Femur (tissue), 1 donor: ENCODE results near the gene NUP188.

Experiments used
- DNase-seq: peaks from one replicate; pipeline ENCODE4 v3.0.0-alpha.2; 2017

NUP188 gene, protein sequence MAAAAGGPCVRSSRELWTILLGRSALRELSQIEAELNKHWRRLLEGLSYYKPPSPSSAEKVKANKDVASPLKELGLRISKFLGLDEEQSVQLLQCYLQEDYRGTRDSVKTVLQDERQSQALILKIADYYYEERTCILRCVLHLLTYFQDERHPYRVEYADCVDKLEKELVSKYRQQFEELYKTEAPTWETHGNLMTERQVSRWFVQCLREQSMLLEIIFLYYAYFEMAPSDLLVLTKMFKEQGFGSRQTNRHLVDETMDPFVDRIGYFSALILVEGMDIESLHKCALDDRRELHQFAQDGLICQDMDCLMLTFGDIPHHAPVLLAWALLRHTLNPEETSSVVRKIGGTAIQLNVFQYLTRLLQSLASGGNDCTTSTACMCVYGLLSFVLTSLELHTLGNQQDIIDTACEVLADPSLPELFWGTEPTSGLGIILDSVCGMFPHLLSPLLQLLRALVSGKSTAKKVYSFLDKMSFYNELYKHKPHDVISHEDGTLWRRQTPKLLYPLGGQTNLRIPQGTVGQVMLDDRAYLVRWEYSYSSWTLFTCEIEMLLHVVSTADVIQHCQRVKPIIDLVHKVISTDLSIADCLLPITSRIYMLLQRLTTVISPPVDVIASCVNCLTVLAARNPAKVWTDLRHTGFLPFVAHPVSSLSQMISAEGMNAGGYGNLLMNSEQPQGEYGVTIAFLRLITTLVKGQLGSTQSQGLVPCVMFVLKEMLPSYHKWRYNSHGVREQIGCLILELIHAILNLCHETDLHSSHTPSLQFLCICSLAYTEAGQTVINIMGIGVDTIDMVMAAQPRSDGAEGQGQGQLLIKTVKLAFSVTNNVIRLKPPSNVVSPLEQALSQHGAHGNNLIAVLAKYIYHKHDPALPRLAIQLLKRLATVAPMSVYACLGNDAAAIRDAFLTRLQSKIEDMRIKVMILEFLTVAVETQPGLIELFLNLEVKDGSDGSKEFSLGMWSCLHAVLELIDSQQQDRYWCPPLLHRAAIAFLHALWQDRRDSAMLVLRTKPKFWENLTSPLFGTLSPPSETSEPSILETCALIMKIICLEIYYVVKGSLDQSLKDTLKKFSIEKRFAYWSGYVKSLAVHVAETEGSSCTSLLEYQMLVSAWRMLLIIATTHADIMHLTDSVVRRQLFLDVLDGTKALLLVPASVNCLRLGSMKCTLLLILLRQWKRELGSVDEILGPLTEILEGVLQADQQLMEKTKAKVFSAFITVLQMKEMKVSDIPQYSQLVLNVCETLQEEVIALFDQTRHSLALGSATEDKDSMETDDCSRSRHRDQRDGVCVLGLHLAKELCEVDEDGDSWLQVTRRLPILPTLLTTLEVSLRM (N-terminal part only)

DNA sequence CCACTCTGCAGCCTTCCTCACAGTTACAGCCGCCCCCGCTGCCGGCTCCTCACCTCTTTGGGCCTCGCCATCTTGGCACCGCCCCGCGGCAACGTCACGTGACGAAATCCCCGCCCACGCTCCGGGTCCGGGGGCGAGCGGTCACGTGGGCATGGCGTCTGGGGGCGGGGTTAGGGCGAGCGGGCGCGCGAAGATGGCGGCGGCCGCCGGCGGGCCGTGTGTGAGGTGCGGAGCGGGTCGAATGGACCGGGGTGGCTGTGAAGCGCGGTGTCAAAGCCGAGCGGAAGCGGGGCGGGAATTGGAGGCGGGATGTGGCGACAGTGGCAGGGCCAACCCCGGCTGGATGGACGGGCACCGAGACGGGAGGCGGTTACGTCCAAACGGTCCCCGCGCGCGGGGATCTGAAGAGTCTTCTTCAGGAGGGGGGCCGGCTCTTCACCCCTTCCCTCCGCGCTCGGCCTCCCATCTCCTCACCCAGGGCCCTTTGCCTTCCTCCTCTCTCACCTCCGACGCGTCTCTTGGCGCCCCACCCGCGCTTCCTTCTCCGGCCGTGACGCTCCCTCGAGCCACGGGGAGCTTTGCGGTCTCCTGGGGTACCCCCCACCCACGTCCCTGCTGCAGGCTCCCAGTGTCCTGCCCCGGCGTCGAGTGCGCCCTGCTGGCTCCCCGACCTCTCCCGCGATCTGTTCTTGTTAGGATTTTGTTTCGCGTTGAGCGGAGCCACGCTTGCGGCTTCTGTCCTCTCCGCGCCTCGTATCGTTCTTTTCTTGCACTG, at the start of gene NUP188, which contains the start of gene DOLK:
Gene NUP188, plus strand, starts transcription at position 173 of the 775 bp plus-strand sequence. Its CDS starts 21 bp downstream, at position 194.
Gene DOLK, minus strand, starts transcription at position 77 of the 775 bp plus-strand sequence. CDS start 300 bp downstream, outside the sequence.
- DNase-seq, result peak; percentile 97

DNA sequence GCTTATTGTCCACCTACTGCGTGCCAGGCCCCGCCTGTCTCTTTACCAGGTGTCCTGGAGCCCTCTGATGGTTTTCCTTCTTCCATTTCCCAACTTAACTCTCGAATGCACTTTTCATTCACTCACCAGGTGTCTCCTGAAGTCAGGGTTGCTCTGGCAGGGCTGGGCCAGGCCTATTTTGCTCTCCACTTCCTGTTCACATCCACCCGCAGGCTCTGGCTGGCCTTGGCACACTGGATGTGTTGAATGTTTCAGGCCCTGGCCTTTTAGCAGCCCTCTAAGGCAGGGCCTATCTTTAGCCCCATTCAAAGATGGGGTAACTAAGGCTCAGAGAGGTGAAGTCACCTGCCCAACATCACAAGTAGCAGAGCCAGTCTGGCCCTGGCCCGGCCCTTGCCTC, 49.1 kb upstream of the NUP188 start:
- no peak for DNase-seq

DNA sequence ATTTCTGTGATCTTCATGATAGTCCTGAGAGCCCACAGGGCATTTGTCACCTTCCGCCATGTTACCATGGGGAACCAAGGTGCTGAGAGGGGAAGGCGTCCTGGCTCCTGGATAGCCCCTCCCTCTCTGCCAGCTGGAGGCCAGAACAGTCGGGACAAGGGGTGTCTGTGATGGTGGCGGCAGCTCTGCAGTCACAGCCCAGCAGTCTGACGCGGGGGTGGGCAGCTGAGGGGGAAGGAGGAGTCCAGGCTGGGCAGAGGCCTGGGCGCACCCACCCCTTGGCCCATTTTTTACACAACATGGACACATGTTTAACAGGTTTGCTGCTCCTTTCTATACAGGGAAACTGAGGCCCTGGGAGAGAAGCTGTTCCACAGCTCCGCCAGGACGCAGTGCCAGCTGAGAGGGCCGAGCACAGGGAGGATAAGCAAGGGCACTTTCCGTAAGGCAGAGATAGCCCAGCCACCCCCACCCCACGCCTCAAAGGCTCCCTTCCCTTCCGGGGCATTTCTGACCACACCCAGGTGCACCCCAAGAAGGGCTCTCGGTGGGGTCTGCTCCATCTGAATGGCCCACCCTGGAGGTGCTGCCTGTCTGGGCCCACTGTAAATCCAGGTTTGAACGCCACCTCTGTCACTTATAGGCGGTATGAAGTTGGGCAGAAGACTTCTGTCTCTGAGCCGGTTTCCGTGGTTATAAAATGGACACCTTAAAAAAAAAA, 48.5 kb upstream of the NUP188 start:
- DNase-seq, result no peak

DNA sequence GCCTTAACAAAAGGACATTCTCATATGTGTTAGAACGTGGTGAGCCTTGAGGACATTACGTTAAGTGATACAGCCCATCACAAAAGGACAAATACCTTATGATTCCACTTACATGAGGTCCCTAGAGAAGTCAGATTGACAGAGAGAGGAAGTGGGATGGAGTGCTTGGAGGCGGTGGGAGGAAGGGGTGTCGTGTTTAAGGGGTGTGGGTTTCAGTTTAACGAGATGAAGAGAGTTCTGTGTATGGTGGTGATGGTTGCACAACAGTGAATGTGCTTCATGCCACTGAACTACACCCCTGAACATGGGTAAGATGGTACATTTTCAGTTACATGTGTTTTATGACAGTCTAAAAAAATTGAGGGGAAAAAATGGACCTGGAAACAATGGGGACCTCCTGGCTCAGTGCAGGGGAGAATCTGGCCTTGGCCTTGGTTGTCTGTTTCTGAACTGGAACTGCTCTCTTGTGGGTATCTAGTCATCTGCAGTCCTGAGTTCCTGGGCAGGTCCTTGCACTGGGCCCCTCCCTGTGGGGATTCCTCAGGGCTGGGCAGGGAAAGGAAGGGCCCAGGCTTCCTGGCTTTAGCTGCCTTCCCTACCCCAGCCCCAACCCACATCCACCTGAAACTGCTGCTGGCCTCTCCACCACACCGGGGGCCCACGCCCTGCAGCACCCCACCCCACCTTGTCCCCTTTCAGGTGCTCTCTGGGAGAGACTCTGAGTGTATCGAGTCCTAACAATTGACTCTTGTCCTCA, 47.8 kb upstream of the NUP188 start:
- no peak for DNase-seq

DNA sequence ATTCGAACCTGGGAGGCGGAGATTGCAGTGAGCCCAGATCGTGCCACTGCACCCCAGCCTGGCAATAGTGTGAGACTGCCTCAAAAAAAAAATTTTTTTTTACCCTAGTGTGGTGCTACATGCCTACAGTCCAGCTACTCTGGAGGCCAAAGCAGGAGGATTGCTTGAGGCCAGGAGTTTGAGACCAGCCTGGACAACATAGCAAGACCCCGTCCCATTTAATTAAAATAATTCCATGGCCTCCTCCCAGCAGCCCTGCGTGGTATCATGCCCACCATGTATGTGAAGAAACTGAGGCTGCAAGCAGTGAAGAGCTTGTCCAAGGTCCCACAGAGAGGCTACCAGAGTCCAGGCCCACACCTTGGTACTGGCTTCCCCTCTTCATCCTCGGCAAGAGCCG, 46.1 kb upstream of the NUP188 start:
- DNase-seq, result no peak

DNA sequence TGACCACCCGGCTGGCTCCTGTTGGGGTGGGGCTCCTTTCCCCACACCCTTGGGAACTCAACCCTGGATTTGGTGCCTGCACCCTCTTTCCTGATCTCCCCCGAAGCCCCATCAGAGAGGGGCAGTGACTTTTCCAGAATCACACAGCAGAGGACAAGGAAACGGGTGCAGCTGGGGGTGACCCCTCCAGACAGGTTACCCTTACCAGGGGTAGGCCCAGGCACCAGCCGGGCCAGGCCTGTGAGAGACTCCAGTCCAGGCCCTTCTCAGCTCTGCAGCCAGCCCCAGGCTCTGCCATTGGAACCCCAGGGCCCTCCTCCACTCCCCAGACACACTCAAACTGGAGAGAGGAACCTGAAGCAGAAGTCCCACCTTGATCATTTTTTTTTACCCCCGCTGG, 45.7 kb upstream of the NUP188 start:
- DNase-seq, result no peak

DNA sequence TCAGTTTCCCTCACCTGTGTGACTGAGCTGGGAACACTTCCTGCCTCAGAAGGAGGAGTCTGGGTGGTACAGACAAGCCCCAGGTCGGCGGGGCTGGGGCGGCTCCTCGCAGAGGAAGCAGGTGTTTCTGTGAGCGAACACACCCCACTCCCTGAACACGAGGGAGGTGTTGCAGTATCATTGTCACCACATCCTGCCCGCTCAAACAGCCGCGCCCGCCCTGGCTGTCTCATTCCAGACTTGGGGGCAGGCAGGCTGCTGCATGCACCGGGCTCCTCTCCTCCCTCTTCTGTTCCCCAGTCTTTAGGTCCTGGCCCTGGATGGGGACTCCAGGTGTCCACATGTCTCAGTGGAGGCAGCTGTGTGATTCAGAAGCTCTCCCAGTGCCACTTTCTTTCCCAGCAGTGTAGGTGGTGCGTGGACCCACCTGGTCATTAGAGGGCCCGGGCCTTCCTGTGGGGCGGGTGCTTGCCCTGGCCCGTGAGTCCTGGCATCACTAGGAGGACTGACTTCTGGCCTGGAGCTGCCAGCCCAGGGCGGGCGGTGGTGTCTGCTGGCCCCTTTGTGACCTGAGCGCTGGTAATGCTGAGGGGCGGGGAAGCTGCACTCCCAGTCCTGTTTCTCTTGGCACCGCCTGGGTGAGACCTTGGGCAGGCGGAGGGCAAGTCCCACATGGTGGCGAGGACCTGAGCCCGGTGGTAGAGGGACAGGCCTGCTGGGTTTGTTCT, 45.0 kb upstream of the NUP188 start:
- DNase-seq, result no peak

DNA sequence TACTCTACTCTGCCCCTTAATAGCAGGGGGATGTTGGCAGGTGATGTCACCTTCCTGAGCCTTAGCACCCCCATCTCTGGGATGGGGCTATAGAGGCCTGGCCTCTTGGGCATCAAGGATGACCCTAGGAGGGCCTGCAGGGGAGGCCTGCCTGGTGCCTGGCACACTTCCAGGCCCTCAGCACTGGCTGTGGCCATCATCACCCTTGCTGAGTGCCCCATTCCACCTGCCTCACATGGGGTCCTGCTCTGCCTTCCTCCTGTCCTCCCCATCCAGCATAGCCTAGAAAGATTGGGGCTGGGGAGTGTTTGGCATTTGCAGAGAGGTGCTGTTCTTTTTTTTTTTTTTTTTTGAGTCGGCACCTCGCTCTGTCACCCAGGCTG, 44.4 kb upstream of the NUP188 start:
- DNase-seq, result no peak

DNA sequence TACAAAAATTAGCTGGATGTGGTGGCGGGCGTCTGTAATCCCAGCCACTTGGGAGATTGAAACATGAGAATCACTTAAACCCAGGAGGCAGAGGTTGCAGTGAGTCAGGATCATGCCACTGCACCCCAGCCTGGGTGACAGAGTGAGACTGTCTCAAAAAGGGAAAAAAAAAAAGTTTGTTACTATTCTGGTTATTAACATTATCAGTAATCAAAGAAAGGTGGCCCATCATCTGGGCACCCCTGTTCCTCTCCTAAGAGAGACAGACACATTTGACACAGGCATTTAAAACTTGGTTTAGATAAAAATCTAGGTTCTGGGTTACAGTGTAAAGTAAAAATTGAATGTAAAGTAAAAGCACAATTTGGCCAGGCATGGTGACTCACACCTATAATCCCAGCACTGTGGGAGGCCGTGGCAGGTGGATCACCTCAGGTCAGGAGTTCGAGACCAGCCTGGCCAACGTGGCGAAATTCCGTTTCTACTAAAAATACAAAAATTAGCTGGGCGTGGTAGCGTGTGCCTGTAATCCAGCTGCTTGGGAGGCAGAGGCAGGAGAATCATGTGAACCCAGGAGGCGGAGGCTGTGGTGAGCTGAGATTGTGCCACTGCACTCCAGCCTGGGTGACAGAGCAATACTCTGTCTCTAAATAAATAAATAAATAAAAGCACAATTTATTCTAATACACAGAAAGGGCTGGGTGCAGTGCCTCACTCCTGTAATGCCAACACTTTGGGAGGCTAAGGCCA, 43.5 kb upstream of the NUP188 start:
- DNase-seq, result no peak

DNA sequence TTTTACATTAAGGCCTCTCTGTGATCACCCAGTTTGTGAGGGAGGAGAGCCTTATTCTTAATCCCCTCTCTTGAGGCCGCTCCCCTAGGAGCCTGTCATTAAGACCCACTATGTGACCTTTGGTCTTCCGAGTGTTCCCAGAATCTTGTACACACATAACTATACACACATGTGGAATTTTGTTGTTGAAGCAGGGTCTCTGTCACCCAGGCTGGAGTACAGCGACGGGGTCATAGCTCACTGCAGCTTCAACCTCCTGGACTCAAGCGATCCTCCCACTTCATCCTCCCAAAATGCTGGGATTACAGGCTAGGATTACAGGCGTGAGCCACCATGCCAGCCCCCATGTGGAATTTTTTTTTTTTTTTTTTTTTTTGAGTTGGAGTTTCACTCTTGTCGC, 41.5 kb upstream of the NUP188 start:
- no peak for DNase-seq

DNA sequence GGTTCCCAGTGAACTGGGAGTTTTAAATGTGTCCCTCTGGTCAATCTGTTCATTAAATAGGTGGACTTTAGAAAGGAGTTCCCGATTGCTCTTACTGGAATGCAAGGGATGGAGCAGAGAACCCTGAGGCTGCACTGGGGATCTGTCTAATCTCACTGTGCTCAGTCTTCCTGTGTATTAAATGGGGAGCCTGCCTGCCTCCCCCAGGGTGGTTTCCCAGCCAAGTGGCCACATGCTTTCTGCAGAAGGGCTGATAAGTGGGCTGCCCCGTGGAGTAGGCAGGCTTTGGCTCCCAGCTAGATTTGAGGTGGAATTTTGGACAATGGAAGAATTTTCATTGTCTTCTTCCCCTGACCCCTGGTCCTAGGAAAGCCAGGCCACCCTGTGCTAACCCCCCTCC, 40.8 kb upstream of the NUP188 start:
- DNase-seq, result no peak

DNA sequence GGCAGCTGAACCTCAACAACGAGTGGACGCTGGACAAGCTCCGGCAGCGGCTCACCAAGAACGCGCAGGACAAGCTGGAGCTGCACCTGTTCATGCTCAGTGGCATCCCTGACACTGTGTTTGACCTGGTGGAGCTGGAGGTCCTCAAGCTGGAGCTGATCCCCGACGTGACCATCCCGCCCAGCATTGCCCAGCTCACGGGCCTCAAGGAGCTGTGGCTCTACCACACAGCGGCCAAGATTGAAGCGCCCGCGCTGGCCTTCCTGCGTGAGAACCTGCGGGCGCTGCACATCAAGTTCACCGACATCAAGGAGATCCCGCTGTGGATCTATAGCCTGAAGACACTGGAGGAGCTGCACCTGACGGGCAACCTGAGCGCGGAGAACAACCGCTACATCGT, 39.1 kb upstream of the NUP188 start:
- no peak for DNase-seq

DNA sequence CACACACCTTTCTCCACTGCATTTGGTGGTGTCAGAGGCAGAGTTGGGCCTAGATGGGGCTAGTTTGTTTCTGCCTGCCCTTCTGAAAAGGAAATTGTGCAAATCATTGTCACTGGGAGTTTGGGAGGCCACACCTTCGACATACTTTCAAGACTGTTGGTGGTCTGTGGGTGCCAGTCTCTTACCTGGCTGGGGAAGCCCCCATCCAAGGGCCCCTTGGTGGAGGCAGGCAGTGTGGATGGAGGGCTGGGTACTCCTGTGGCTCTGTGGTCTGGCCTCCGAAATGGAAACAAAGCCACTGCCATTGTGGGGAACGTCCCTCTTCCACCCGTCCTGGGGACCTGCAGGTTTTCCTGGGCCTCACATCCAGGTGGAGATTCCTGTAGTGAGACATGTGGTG, 37.6 kb upstream of the NUP188 start:
- DNase-seq, result no peak

DNA sequence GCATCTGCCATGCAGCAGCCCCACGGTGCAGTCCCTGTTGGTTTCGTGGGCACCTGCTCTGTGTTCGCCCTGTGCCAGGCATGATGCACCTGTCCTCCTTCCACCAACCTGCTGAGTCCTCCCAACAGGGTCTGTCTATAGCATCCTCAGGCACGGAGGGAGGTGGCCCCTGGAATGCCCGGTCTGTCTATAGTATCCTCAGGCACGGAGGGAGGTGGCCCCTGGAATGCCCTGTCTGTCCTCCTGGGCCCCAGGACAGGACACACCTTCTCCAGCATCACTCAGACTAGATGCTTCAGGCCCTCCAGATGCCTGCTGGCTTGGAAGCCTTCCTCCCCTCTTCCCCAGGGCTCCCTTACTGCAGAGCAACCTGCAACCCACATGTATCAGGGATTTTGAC, 36.6 kb upstream of the NUP188 start:
- DNase-seq, result no peak

DNA sequence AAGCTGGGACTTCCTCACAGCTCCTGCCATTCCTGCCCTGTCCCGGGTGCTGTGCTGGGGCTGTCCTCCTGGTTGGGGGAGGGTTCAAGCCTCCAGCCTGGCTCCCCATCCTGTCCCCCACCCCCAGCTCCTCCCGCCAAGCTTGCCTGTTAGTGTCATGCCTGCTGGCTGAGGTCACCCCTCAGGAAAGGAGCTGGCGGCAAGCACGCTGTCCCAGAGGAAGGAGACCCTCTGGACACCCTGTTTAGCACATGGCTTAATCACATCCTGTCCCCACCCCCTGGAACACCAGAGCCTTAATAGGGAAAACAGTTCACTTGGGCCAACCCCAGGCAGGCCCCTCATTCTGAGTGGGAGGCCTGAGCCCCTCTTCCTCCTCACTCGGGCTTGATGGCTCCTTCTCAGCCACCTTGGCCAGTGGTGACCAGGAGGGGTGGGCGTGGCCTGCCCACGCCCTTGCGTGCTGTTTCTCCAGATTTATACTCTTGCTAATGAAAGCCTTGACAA, 35.9 kb upstream of the NUP188 start:
- DNase-seq, result peak; percentile 58

DNA sequence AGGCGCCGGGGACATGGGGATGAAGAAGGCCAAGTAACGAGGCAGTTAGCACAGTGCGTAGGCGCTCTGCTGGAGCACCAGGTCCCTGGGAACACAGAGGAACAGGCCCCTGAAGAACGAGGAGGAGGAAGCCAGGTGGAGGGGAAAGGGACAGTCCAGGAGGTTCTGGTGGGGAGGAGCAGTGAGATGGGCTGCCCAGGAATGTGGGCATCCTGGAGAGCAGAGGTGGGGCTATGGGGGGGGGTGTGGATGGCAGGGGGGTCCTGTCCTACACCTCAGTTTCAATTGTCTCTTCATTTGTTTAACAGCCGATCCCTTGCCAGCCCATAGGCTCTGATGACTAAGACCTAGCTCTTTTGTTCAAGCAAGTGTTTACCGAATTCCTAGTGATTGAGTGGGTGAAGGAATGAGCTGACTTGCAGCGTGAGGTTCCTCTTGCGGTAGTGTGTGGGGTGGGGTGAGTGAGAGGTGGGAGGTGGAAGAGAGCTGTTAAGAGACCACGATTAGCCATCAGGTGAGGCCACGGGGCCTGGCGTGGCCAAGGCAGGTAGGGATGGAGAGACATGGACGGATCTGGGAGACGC, 35.1 kb upstream of the NUP188 start:
- DNase-seq, result no peak

DNA sequence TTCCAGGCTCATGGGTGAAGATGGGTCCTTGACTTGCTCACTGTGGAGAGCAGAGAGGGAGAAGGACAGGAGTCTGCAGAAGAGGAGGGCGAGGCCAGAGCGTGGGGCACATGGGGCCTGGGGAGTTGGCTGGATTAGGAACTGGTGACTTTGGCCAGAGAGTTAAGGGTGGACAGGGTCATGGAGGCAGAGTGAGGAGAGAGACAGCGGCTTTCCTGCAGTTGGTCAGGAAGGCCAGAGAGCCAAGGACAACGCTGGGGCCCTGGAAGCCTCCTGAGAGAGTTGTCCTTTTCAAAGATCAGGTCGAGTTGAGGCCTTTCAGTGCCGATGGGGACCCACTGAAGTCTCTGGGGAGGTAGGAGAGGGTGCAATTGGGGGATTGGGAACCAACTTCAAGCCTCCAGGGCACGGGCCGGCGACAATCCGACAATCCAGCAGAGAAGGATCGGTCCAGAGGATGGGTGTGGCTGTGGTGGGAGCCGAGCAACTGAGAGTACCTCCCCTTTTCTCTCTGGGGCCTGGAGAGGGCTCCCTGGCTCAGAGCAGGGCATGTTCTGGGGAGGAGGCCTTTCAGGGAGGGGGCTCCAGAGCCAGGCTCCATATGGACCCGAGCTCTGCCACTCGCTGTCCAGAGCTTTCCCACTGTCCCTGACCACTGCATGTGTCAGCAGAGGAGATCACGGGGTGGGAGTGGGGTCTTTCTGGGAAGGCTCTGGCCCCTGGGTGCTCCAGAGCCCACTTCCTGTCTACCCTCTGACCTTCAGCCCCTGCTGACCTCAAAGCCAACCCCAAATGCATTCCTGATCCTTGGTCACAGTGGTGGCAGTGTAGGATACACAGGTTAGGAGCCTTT, 34.2 kb upstream of the NUP188 start:
- no peak for DNase-seq
